ENCODE data around the gene GLA. TPM values are rescaled to one million over a fixed set of nuclear protein-coding genes. Genes with fewer than 3 reads are reported as not detected.

The GLA gene
- total RNA-seq, 1 donor from 2014 or later: 51.1 TPM

- intact Hi-C loops (cut with DNase I): no loop called here
- Histone ChIP-seq H3K4me1 (no peaks in the 10 kb centered on the region), H3K4me3 (no peak overlapping the region), H3K9me3 (no peaks in the 10 kb centered on the region), H3K27me3 (ENCODE audit: low read depth) (no peaks in the 10 kb centered on the region), H3K36me3 (no peaks in the 10 kb centered on the region), H3K27ac (no peak overlapping the region)
- ATAC-seq (no peak), DNase-seq (no peak)
- TF ChIP-seq, protein P1, sequence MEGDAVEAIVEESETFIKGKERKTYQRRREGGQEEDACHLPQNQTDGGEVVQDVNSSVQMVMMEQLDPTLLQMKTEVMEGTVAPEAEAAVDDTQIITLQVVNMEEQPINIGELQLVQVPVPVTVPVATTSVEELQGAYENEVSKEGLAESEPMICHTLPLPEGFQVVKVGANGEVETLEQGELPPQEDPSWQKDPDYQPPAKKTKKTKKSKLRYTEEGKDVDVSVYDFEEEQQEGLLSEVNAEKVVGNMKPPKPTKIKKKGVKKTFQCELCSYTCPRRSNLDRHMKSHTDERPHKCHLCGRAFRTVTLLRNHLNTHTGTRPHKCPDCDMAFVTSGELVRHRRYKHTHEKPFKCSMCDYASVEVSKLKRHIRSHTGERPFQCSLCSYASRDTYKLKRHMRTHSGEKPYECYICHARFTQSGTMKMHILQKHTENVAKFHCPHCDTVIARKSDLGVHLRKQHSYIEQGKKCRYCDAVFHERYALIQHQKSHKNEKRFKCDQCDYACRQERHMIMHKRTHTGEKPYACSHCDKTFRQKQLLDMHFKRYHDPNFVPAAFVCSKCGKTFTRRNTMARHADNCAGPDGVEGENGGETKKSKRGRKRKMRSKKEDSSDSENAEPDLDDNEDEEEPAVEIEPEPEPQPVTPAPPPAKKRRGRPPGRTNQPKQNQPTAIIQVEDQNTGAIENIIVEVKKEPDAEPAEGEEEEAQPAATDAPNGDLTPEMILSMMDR (IDR thresholded peaks at IDR 0.05): no peak
These were observed 38.9 kb downstream of the GLA start for GRCh38 chrX:101368800-101369199.

- H3K4me3 ChIP-seq: no peak overlapping the region
- no peak for DNase-seq
- no peak overlapping the region for H3K27ac ChIP-seq
- no peak for ATAC-seq
- no peaks in the 10 kb centered on the region for H3K27me3 ChIP-seq (ENCODE audit: low read depth)
- H3K36me3 ChIP-seq: no peaks in the 10 kb centered on the region
- H3K4me1 ChIP-seq: no peaks in the 10 kb centered on the region
- TF ChIP-seq, protein P1 (IDR thresholded peaks at IDR 0.05): no peak
- intact Hi-C loops (cut with DNase I): no loop called here
- no peaks in the 10 kb centered on the region for H3K9me3 ChIP-seq
These were observed 42.4 kb downstream of the GLA start for GRCh38 chrX:101365301-101365795.

DNA sequence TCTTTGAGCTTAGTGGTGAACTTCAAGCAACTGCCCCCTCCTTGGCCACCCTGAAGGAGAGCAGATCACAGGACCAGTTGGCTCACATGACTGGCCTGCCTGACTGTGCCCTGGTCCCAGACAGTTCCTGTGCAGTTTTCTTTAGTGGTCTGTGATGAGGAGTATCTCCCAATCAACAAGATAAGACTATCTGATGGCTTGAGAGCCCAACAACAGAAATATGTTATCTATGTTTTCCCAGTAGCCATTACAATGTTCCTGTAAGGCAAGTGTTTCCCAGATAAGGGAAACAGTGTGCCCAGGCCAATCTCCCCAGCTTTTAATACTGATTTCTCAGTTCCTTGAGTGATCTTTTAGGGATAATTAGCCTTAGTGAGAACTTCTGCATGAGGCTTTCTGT, 45.0 kb downstream of the GLA start:
- no peaks in the 10 kb centered on the region for H3K36me3 ChIP-seq
- DNase-seq (no peak), ATAC-seq (no peak)
- no peak overlapping the region for H3K4me3 ChIP-seq
- no peaks in the 10 kb centered on the region for H3K9me3 ChIP-seq
- no peak overlapping the region for H3K27ac ChIP-seq
- TF ChIP-seq, protein P1 (IDR thresholded peaks at IDR 0.05): no peak
- no peaks in the 10 kb centered on the region for H3K27me3 ChIP-seq (ENCODE audit: low read depth)
- intact Hi-C loops (cut with DNase I): no loop called here
- H3K4me1 ChIP-seq: no peaks in the 10 kb centered on the region

DNA sequence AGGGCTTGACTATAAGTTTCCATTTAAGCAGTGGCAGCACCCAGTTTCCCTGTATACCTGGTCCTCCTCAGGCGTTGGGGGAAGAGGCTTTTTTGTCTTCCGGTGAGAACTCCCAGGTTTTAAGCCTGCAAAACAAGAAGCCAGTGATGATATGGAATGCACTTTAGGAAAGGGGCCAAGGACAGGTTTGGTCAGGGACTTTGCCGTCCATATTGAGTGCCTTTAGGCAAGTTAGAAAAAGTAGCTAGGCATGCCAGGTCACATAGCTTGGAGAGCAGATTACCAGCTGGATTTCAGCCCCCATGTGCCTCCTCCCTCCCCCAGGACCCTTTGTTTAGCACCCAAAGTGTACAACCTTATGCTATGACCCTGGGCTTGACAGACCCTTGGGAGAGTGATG, 45.6 kb downstream of the GLA start:
- no peak overlapping the region for H3K27ac ChIP-seq
- no peak overlapping the region for H3K4me3 ChIP-seq
- no peaks in the 10 kb centered on the region for H3K36me3 ChIP-seq
- no peak for DNase-seq
- H3K4me1 ChIP-seq: no peaks in the 10 kb centered on the region
- intact Hi-C loops (cut with DNase I): no loop called here
- no peaks in the 10 kb centered on the region for H3K9me3 ChIP-seq
- no peak for ATAC-seq
- TF ChIP-seq, protein P1 (IDR thresholded peaks at IDR 0.05): no peak
- H3K27me3 ChIP-seq (ENCODE audit: low read depth): no peaks in the 10 kb centered on the region

GRCh38 chrX:101360390-101360789, 47.3 kb downstream of the GLA start:
- intact Hi-C loops (cut with DNase I): no loop called here

More at GRCh38 chrX:101360390-101360789, 47.3 kb downstream of the GLA start:
- no peak for DNase-seq
- no peak for ATAC-seq
- no peaks in the 10 kb centered on the region for H3K9me3 ChIP-seq
- no peaks in the 10 kb centered on the region for H3K4me1 ChIP-seq
- H3K27me3 ChIP-seq (ENCODE audit: low read depth): no peaks in the 10 kb centered on the region
- TF ChIP-seq, protein P1 (IDR thresholded peaks at IDR 0.05): no peak
- H3K36me3 ChIP-seq: no peaks in the 10 kb centered on the region
- H3K4me3 ChIP-seq: no peak overlapping the region
- H3K27ac ChIP-seq: no peak overlapping the region

Data from lower lobe of right lung (tissue), 2 donors.